HUDEP-2 (cell line): ENCODE data around the gene NT5C1B.

Experiments used
- DNase-seq, 76 experiments: peaks; one replicate each; lab custom pipeline; 2025; ENCODE audit not compliant: unreplicated experiment in 76 of 76; lab: John Stamatoyannopoulos, UW

NT5C1B gene

GRCh38 chr2:18518116-18519111, 71.0 kb downstream of the NT5C1B start:
- no peak for DNase-seq

- no peak for DNase-seq
These were observed 72.0 kb downstream of the NT5C1B start for GRCh38 chr2:18517386-18517785.

GRCh38 chr2:18516112-18516511, 73.3 kb downstream of the NT5C1B start:
- DNase-seq: no peak

GRCh38 chr2:18514526-18515461, 74.6 kb downstream of the NT5C1B start:
- no peak for DNase-seq
